Fibroblast of skin of left quadriceps (primary cell): ENCODE results near the gene ATP2B2.
A peak's percentile ranks its signal among the peaks of the same experiment; 100 is the strongest.
"Not testable (repeated sequence)": the region's sequence is repeated elsewhere in the genome, so short reads cannot be mapped to it uniquely, and the experiment has no call there.

Source experiments
- DNase-seq, 2 experiments: peaks; one replicate each; pipeline ENCODE4 v3.0.0-alpha.2; 2013; ENCODE audit warnings: low read depth in 2 of 2

The ATP2B2 gene

DNA sequence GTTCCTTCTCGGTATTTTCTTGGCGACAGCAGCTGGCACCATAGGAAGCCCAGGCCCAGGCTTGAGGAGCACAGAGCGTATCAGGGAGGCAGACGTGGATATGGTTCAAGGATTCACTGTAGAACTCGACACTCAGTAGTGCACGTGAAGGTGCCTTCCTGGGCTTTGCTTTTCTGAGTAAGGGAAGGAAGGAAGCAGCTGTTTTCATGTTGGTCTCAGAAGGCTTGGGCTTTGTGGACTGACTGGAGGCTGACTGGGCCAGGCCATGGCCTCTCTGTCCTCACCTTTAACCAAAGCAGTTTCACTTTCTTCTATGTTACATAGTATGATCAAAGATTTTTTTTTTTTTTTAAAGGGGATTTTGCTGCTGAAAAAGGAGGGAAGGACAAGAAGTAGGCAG, 205.7 kb downstream of the ATP2B2 start:
- DNase-seq, result no peak

DNA sequence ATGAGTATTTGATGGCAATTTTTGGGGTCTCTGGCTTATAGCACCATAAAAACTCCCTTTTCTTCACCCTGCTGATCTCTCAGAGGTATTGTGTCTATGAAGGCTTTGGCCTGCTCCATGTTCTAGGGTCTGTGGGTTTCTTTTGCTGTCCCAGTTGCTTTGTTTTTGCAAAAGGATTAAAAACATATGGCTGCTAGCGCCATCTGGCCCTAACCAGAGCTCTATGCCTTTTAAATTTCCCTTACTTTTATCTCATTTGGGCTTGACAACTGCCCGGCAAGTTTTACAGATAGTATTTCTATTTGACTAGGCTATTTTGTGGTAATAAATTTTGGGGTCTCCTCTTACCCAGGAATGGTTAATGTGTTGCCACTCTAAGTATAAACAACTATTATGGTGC, 206.2 kb downstream of the ATP2B2 start:
- peak in 1 of 2 experiments; percentile 7 for DNase-seq

GRCh38 chr3:10298064-10298463, 207.3 kb downstream of the ATP2B2 start:
- not testable (repeated sequence) for DNase-seq

GRCh38 chr3:10294030-10294586, 211.3 kb downstream of the ATP2B2 start:
- DNase-seq, result no peak

DNA sequence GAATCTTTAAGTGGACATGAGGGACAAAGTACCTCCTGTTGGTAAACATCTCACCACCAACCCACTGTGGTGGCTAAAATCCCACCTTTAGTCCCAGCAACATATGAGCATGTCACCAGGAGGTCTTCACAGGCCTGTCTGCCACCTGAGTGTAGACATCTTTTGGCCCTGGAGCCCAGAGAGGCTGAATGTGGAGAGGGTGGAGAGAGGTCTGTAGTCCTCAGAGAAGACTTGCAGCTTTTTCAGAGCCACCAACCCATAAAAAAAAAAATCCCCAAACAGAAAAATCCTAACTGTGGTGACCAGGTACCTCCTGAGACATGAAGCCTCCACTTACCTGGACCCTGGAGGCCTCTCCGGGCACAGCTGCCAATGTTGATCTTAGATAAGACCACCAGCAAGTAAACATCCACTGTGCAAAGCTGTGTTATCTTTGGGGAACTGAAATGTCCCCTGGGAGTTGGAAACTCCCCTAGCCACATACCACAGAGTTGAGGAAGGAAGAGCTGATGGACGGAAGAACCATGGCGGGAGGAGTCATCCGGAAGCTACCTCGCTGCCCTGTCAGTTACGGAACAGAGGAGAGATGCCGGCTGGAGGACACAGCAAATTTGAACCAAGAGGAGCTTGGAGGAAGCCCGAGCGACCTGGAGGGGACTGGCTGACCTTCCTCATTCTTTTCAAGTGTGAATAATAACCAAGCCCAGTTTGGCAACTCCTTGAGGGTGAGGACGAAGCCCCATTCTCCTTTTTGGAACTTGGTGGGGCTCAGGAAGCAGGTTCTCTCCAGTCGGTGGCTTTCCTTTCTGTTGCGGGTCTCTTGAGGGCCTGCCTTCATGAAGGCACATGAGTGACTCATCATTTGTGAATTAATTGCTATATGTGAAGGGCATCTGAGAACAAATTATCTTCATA, 212.6 kb downstream of the ATP2B2 start, which contains the start of gene GHRL:
Gene GHRL (minus strand): TSS at position 443 of the 915 bp plus-strand sequence. CDS start 2,767 bp downstream, outside the sequence.
- no peak for DNase-seq

DNA sequence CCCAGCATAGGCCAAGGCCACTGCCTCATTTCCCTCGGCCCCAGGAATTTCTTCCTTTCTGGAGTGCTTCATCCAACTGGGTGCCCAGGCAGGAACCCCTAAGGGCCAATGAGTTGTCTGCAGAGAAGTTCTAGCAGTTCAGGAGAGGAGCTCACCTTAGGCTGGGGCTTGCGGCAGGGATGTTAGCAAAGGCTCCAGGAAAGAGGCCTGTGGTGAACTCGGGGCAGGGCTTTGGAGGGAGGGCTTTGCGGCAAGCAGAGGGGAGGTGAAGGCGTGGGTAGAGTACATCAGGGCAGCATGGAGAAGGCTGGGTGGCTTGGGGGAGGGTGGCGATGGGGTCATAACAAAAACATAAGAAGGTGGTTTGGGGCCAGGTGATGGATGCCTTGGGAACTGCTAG, 213.7 kb downstream of the ATP2B2 start:
- no peak for DNase-seq

GRCh38 chr3:10290481-10291176, 214.8 kb downstream of the ATP2B2 start:
- no peak for DNase-seq

DNA sequence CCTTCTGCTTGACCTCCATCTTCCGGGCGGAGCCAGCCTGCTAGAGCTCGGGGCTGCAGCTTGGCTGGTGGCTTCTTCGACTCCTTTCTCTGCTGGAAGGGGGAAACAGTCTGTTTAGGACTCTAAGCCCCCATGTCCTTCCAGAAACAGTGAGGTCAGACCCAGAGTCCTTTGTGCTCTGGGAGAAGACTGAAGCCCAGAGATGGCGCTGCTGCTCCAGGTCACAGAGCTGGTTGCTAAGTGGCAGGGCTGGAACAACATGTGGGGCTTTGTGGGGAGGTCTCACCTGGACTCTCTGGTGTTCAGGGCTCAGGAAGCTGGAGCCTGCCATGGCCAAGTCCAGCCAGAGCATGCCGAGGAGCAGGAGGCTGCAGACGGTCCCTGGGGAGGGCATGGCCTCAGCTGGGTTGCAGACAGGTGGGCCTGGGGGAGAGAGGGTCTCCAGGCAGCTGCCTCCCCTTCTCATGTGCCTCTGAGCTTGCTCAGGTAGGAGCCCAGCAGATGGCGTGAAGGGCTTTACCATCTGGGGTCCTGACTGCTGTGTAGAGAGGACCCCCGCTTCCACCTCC, 215.5 kb downstream of the ATP2B2 start:
- no peak for DNase-seq

GRCh38 chr3:10289077-10289476, 216.3 kb downstream of the ATP2B2 start:
- no peak for DNase-seq

DNA sequence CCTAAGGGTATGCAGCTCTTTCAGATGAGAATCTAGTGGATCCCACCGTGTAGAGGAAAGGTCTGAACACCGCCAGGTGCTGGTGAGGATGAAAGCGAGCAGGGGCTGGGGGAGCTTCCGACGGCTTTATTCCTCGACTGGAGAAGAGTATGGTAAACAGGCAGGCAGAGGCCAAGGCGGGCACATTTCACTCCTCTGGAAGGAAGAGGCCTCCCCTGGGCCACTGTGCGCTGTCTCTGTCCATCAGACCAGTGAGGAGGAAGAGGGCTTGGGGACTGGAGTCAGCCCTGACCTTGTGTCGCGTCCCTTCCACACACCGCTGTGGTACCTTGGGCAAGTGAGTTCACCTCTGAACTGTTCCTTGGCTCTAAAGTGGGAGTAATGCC, 216.8 kb downstream of the ATP2B2 start:
- DNase-seq, result no peak

GRCh38 chr3:10287936-10288574, 217.3 kb downstream of the ATP2B2 start:
- DNase-seq, result no peak

- peak; percentile 73 to 76 for DNase-seq
These were observed 218.6 kb downstream of the ATP2B2 start for GRCh38 chr3:10286596-10287295.

- no peak for DNase-seq
These were observed 219.3 kb downstream of the ATP2B2 start for GRCh38 chr3:10286133-10286524.

DNA sequence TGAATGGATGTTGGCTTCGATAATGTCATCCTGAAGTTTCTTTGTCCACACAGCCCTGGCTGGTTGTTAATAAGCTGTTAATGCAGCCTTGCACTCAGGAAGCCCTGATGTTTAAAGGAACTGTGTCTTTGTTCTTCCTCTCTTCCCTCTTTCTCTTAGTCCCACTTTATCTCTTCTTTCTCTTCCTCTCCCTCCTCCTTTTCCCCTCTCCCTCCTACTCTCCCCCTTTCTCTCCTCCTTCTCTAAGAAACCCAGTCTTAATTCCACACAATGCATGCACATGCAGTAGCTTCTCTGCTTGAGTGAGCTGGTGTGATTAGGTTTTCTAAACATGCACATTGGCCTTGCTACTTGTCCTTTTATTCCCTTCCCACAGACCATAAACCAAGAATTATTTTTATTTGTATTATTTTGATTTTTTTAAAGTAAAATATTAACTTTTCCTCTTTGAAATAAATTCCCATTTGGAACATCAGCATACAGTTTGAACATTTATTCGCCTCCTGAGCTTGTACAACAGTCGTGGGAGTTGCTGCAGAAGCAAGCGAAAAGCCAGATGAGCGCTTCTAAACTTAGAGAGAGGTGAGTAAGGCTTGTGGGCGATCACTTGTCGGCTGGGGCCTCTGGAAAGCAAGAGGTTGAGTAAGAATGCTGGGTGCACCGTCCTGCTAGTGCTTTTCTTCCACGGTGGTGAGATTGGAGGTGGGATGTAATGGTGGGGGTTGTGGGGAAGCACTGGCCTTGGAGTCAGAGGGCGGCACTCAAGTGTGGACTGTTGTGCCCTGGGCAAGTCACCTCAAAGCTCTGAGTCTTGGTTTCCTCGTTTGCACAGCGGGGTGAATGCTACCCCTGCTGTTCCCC, 219.9 kb downstream of the ATP2B2 start:
- DNase-seq, result no peak

- no peak for DNase-seq
These were observed 220.9 kb downstream of the ATP2B2 start for GRCh38 chr3:10284496-10284895.

DNA sequence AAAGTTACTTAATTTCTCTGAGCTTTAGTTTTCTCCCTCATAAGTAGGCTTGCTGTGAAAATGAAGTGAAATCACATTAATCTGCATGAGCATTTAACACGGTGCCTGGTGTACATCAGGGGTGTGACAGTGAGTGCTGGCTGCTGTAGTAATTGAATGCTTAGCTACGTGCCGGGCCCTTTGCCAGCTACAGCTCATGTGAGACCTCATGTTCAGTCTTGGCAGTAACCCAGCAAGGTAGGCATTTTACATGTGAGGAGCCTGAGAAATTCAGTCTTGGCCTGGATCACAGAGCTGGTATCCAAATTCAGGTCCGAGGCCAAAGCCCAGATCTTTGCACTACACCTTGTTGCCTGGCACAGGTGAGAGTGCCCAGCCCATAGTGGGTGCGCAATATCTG, 221.7 kb downstream of the ATP2B2 start:
- no peak for DNase-seq

DNA sequence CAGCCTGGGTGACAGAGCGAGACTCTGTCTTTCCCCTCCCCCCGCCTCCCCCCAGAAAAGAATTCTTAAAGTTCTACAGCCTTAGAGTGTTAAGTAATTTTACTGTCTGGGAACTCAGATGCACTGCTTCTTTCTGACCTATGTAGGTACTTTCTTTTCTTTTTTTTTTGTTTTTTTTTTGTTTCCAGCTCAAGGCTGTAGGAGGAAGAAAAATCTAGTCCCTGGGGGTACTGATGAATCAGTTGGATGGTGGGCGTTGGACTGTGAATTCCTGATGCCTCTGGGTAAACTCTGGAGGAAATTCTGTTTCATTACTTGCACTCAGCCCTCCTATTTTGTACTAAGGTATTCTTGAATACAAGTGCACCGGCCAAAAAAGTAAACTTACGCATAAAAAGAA, 223.4 kb downstream of the ATP2B2 start:
- peak in 1 of 2 experiments; percentile 7 for DNase-seq

GRCh38 chr3:10280571-10280970, 224.8 kb downstream of the ATP2B2 start:
- DNase-seq, result no peak

DNA sequence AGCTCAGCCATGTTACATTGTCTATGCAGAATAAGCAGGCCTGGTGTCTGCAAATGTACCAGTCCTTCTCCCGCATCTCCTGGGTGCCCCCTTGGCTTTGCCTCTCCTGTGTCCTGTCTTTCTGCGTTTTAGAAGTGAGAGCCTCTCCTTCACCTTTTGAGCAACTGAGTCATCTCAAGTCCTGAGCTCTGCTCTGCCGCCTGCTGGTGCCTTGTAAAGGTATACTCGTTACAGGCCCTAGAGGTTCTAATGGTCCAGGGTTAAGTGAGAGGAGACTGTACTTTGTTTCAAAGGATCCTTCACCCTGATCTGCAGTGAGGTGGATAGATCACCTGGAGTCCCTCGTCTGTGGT, 225.2 kb downstream of the ATP2B2 start:
- DNase-seq, result no peak
